SU-DHL-6 (cell line): Measurements from ENCODE around the gene ZNF579.

Experiments used
- H2AFZ ChIP-seq: fragments of 200-600 bp; sonication (generic); 2 replicates; pipeline ENCODE4 v1.6.1; 2014; ENCODE audit warnings: low read depth, mild to moderate bottlenecking, moderate library complexity, mixed read lengths, antibody characterized with exemption, low read length; ENCODE audit not compliant: severe bottlenecking
- H3F3A ChIP-seq: fragments of 200-600 bp; shearing (Covaris generic); 2 replicates; pipeline ENCODE4 v1.6.0; 2016; ENCODE audit warnings: antibody characterized with exemption, mild to moderate bottlenecking; ENCODE audit not compliant: insufficient read depth
- H3K27ac ChIP-seq: fragments of 200-600 bp; sonication (generic); 2 replicates; pipeline ENCODE4 v1.5.1; 2016; ENCODE audit warnings: low read depth, mild to moderate bottlenecking, low read length, moderate library complexity, mixed read lengths
- H3K27me3 ChIP-seq: fragments of 200-600 bp; sonication (generic), shearing (Covaris generic); 2 replicates; pipeline ENCODE4 v1.6.0; 2014; ENCODE audit warnings: mild to moderate bottlenecking, low read length
- H3K36me3 ChIP-seq: fragments of 200-600 bp; sonication (generic); 2 replicates; pipeline ENCODE4 v1.6.1; 2014; ENCODE audit warnings: mild to moderate bottlenecking, low read length, mixed read lengths
- H3K4me2 ChIP-seq: fragments of 300-600, 200-600 bp; shearing (Covaris generic), sonication (generic); 2 replicates; pipeline ENCODE4 v1.6.0; 2014; ENCODE audit warnings: low read length, low read depth, mild to moderate bottlenecking; ENCODE audit not compliant: poor library complexity, severe bottlenecking
- H3K4me3 ChIP-seq: fragments of 200-600 bp; sonication (generic); 2 replicates; pipeline ENCODE4 v1.5.1; 2014; ENCODE audit warnings: antibody characterized with exemption, low read length, mild to moderate bottlenecking, mixed read lengths; ENCODE audit not compliant: insufficient read depth, poor library complexity, severe bottlenecking
- H3K79me2 ChIP-seq: fragments of 200-600 bp; sonication (generic); 2 replicates; pipeline ENCODE4 v1.6.1; 2014; ENCODE audit warnings: mild to moderate bottlenecking, low read length, moderate library complexity; ENCODE audit not compliant: insufficient read depth
- H3K9ac ChIP-seq: fragments of 200-600 bp; sonication (generic); 2 replicates; pipeline ENCODE4 v1.7.0; 2014; ENCODE audit warnings: mild to moderate bottlenecking, low read length
- H3K9me2 ChIP-seq: fragments of 200-600 bp; sonication (generic); replicated peaks from 2 replicates; pipeline ENCODE4 v1.6.1; 2014; ENCODE audit warnings: low read length; ENCODE audit not compliant: insufficient read depth
- H3K9me3 ChIP-seq: fragments of 200-600 bp; sonication (generic); 2 replicates; pipeline ENCODE4 v1.6.1; 2014; ENCODE audit warnings: low read length, mixed read lengths; ENCODE audit not compliant: insufficient read depth
- H4K20me1 ChIP-seq: fragments of 200-600 bp; sonication (generic); 2 replicates; pipeline ENCODE4 v1.6.1; 2014; ENCODE audit warnings: low read depth, mild to moderate bottlenecking, antibody characterized with exemption, low read length, moderate library complexity, mixed read lengths
- EZH2phosphoT487 ChIP-seq: fragments of 200-600 bp; sonication (generic), shearing (Covaris generic); conservative IDR thresholded peaks from 2 replicates; pipeline ENCODE4 v1.6.1; 2018; ENCODE audit warnings: mild to moderate bottlenecking, antibody characterized with exemption, low read length, moderate library complexity, mixed read lengths
- TF ChIP-seq, protein P1 (sequence below): fragments of 200-600 bp; sonication (generic); IDR thresholded peaks from one replicate; pipeline ENCODE4 v1.5.1; 2017; ENCODE audit warnings: antibody characterized with exemption, mild to moderate bottlenecking, low read length, moderate library complexity; ENCODE audit not compliant: insufficient read depth, poor library complexity, severe bottlenecking

The ZNF579 gene

DNA sequence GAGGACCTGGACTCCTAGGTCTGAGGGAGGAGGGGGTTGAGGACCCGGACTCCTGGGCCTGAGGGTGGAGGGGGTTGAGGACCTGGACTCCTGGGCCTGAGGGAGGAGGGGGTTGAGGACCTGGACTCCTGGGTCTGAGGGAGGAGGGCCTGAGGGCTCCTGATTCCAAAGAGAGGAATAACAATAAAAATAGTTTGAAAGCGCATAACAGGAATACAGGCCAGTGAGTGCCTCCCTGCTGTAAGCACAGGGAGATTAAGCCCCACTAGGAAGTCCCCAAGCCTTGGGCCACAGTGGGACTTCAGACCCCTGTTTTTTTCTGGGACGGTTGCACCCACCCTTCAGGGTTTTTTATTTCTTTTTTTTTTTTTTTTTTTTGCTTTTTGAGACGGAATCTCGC is 42.5 kb downstream of the ZNF579 start:
- Histone ChIP-seq H3K9me3 (no peaks in the 10 kb centered on the region), H3K79me2 (no peaks in the 10 kb centered on the region), H3K9ac (no peak overlapping the region), H3F3A (no peaks in the 10 kb centered on the region), H3K27ac (no peak overlapping the region), H3K4me3 (no peak overlapping the region), H3K9me2 (no peaks in the 10 kb centered on the region), H3K27me3 (no peaks in the 10 kb centered on the region), H3K4me2 (no peak overlapping the region), H3K36me3 (no peaks in the 10 kb centered on the region), H2AFZ (no peak overlapping the region), H4K20me1 (no peaks in the 10 kb centered on the region)
- TF ChIP-seq EZH2phosphoT487, result no peak
- TF ChIP-seq, protein P1, sequence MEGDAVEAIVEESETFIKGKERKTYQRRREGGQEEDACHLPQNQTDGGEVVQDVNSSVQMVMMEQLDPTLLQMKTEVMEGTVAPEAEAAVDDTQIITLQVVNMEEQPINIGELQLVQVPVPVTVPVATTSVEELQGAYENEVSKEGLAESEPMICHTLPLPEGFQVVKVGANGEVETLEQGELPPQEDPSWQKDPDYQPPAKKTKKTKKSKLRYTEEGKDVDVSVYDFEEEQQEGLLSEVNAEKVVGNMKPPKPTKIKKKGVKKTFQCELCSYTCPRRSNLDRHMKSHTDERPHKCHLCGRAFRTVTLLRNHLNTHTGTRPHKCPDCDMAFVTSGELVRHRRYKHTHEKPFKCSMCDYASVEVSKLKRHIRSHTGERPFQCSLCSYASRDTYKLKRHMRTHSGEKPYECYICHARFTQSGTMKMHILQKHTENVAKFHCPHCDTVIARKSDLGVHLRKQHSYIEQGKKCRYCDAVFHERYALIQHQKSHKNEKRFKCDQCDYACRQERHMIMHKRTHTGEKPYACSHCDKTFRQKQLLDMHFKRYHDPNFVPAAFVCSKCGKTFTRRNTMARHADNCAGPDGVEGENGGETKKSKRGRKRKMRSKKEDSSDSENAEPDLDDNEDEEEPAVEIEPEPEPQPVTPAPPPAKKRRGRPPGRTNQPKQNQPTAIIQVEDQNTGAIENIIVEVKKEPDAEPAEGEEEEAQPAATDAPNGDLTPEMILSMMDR, result no peak

DNA sequence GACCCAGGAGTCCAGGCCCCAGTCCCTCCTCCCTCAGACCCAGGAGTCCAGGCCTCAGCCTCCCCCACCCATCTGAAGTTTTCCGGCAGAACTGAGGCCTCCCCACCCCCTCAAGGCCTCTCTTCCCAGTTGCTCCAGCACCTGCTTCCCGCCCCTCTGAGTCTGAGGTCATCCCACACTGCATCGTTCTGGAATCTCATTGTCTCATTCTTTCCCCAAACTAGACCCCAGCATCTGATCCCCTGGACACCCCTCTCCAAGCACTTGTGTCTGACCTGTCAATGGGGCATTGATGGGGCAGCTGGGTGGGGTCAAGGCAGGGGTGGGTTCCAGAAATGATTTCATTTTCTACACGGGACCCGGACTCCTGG is 42.9 kb downstream of the ZNF579 start:
- no peak for TF ChIP-seq EZH2phosphoT487
- TF ChIP-seq, protein P1, result no peak
- no peak overlapping the region for H3K27ac ChIP-seq

DNA sequence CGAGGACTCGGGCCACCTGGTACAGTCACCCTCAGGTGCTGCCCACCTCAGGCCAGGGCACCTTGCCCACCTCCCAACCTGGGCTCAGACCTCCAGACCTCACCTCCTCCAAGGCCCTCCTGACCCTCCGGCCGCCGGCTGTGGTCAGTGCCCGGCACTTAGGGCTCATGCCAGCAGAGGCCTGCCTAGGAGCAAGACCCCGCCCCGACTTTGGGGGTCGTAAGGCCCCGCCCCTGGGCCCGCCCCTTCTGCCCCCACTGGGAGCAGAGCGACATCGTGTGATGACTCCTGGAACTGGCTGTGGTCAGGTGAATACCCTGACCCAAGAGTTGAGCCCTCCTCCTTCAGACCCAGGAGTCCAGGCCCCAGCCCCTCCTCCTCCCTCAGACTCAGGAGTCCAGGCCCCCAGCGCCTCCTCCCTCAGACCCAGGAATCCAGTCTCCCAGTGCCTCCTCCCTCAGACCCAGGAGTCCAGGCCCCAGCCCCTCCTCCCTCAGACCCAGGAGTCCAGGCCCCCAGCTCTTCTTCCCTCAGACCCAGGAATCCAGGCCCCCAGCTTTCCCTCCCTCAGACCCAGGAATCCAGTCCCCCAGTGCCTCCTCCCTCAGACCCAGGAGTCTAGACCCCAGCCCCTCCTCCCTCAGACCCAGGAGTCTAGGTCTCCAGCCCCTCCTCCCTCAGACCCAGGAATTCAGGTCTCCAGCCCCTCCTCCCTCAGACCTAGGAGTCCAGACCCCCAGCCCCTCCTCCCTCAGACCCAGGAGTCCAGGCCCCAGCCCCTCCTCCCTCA is 43.5 kb downstream of the ZNF579 start, which contains the start of gene SBK2:
Gene SBK2, minus strand, starts transcription at position 183 of the 790 bp plus-strand sequence. CDS start 839 bp downstream, outside the sequence.
- Histone ChIP-seq H3K36me3 (no peaks in the 10 kb centered on the region), H3K9me3 (no peaks in the 10 kb centered on the region), H4K20me1 (no peaks in the 10 kb centered on the region), H3K27me3 (no peaks in the 10 kb centered on the region), H3K79me2 (no peaks in the 10 kb centered on the region), H3K4me2 (no peak within 1 kb of the TSS), H2AFZ (no peak within 1 kb of the TSS), H3K4me3 (no peak within 1 kb of the TSS), H3K27ac (no peak within 1 kb of the TSS), H3K9ac (no peak within 1 kb of the TSS), H3F3A (no peaks in the 10 kb centered on the region), H3K9me2 (no peaks in the 10 kb centered on the region)
- no peak for TF ChIP-seq EZH2phosphoT487
- TF ChIP-seq, protein P1, result no peak

More for the DNA sequence above, 42.9 kb downstream of the ZNF579 start:
- no peak overlapping the region for H3K4me2 ChIP-seq
- no peak overlapping the region for H3K4me3 ChIP-seq
- no peaks in the 10 kb centered on the region for H3K9me2 ChIP-seq
- no peak overlapping the region for H2AFZ ChIP-seq
- no peaks in the 10 kb centered on the region for H3K9me3 ChIP-seq
- no peaks in the 10 kb centered on the region for H3K79me2 ChIP-seq
- H3K36me3 ChIP-seq, result no peaks in the 10 kb centered on the region
- no peaks in the 10 kb centered on the region for H3F3A ChIP-seq
- no peaks in the 10 kb centered on the region for H4K20me1 ChIP-seq
- H3K27me3 ChIP-seq, result no peaks in the 10 kb centered on the region
- H3K9ac ChIP-seq, result no peak overlapping the region
